ENCODE results near the gene NOXO1. TPM values are rescaled to one million over a fixed set of nuclear protein-coding genes. Genes with fewer than 3 reads are reported as not detected.

NOXO1 gene
- total and polyA plus RNA-seq, 4 donors, result 0.28 to 0.67 (median 0.63) TPM; not detected in 1

GRCh38 chr16:1965396-1966001 is 15.8 kb downstream of the NOXO1 start:
- no peaks in the 10 kb centered on the region for H3K27me3 ChIP-seq (ENCODE audit: control insufficient read depth in 4 of 4, insufficient read depth in 4 of 4, low read length in 3 of 4)
- H3K36me3 ChIP-seq (ENCODE audit: control insufficient read depth in 4 of 4, insufficient read depth in 3 of 4, low read depth in 1 of 4, low read length in 3 of 4), result peaks cover 0 to 26% (median 7%) of the 10 kb centered on the region in 4 donors
- peak overlapping the region; percentile 89 to 93 for H3K27ac ChIP-seq (ENCODE audit: low read depth in 1 of 2, low read length in 2 of 2)
- peaks cover 4 to 28% (median 21%) of the 10 kb centered on the region in 4 donors for H3K4me1 ChIP-seq (ENCODE audit: control insufficient read depth in 4 of 4, insufficient read depth in 4 of 4, low read length in 3 of 4)
- no peak for DNase-seq (ENCODE audit: low spot score)
- peak overlapping the region; percentile 61 to 99 for H3K9ac ChIP-seq (ENCODE audit: low read depth in 1 of 2, low read length in 2 of 2)
- no peaks in the 10 kb centered on the region for H3K9me3 ChIP-seq (ENCODE audit: control insufficient read depth in 4 of 4, low read length in 3 of 4)
- TF ChIP-seq, protein P1, sequence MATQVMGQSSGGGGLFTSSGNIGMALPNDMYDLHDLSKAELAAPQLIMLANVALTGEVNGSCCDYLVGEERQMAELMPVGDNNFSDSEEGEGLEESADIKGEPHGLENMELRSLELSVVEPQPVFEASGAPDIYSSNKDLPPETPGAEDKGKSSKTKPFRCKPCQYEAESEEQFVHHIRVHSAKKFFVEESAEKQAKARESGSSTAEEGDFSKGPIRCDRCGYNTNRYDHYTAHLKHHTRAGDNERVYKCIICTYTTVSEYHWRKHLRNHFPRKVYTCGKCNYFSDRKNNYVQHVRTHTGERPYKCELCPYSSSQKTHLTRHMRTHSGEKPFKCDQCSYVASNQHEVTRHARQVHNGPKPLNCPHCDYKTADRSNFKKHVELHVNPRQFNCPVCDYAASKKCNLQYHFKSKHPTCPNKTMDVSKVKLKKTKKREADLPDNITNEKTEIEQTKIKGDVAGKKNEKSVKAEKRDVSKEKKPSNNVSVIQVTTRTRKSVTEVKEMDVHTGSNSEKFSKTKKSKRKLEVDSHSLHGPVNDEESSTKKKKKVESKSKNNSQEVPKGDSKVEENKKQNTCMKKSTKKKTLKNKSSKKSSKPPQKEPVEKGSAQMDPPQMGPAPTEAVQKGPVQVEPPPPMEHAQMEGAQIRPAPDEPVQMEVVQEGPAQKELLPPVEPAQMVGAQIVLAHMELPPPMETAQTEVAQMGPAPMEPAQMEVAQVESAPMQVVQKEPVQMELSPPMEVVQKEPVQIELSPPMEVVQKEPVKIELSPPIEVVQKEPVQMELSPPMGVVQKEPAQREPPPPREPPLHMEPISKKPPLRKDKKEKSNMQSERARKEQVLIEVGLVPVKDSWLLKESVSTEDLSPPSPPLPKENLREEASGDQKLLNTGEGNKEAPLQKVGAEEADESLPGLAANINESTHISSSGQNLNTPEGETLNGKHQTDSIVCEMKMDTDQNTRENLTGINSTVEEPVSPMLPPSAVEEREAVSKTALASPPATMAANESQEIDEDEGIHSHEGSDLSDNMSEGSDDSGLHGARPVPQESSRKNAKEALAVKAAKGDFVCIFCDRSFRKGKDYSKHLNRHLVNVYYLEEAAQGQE (IDR thresholded peaks at IDR 0.05), result no peak
- no peak for TF ChIP-seq CTCF (IDR thresholded peaks at IDR 0.05; ENCODE audit: low read depth, low read length, missing input control)
- TF ChIP-seq, protein P2, sequence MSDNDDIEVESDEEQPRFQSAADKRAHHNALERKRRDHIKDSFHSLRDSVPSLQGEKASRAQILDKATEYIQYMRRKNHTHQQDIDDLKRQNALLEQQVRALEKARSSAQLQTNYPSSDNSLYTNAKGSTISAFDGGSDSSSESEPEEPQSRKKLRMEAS (IDR thresholded peaks at IDR 0.05), result no peak
- no peak for TF ChIP-seq RAD21 (IDR thresholded peaks at IDR 0.05)
- no peak for TF ChIP-seq HNF4A (conservative IDR thresholded peaks at IDR 0.05)
- no peak for TF ChIP-seq YY1 (IDR thresholded peaks at IDR 0.05)
- TF ChIP-seq TAF1 (conservative IDR thresholded peaks at IDR 0.05), result no peak
- TF ChIP-seq SP1 (IDR thresholded peaks at IDR 0.05), result no peak
- TF ChIP-seq, protein P3, sequence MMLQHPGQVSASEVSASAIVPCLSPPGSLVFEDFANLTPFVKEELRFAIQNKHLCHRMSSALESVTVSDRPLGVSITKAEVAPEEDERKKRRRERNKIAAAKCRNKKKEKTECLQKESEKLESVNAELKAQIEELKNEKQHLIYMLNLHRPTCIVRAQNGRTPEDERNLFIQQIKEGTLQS (IDR thresholded peaks at IDR 0.05), result no peak
- TF ChIP-seq GABPA (IDR thresholded peaks at IDR 0.05 in 1 of 2, conservative IDR thresholded peaks at IDR 0.05 in 1 of 2), result no peak
- TF ChIP-seq, protein P4, sequence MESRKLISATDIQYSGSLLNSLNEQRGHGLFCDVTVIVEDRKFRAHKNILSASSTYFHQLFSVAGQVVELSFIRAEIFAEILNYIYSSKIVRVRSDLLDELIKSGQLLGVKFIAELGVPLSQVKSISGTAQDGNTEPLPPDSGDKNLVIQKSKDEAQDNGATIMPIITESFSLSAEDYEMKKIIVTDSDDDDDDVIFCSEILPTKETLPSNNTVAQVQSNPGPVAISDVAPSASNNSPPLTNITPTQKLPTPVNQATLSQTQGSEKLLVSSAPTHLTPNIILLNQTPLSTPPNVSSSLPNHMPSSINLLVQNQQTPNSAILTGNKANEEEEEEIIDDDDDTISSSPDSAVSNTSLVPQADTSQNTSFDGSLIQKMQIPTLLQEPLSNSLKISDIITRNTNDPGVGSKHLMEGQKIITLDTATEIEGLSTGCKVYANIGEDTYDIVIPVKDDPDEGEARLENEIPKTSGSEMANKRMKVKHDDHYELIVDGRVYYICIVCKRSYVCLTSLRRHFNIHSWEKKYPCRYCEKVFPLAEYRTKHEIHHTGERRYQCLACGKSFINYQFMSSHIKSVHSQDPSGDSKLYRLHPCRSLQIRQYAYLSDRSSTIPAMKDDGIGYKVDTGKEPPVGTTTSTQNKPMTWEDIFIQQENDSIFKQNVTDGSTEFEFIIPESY (IDR thresholded peaks at IDR 0.05), result no peak
- no peak for TF ChIP-seq JUND (IDR thresholded peaks at IDR 0.05)
- WGBS, result 23% methylated on average over 24 of the region's 24 CpGs
- H3K4me3 ChIP-seq (ENCODE audit: low read depth in 1 of 3, low read length in 3 of 3), result peak overlapping the region; percentile 81 to 97 (median 82)

Measured in liver (tissue), 9 donors.